Measurements from ENCODE around the gene WNT7A.

WNT7A gene

GRCh38 chr3:13836658-13837587, 42.9 kb downstream of the WNT7A start:
- no peak for TF ChIP-seq CTCF (IDR thresholded peaks at IDR 0.05; ENCODE audit: control insufficient read depth, insufficient read depth, low read depth, low read length, missing control alignments)
- H3K4me3 ChIP-seq (ENCODE audit: control insufficient read depth, low read depth, low read length): no peak overlapping the region

GRCh38 chr3:13835246-13835645, 44.6 kb downstream of the WNT7A start:
- no peak for TF ChIP-seq CTCF (IDR thresholded peaks at IDR 0.05; ENCODE audit: control insufficient read depth, insufficient read depth, low read depth, low read length, missing control alignments)
- no peak for DNase-seq (ENCODE audit: low read depth)

More at GRCh38 chr3:13836658-13837587, 42.9 kb downstream of the WNT7A start:
- no peak for DNase-seq (ENCODE audit: low read depth)

GRCh38 chr3:13834258-13835035, 45.4 kb downstream of the WNT7A start:
- TF ChIP-seq CTCF (IDR thresholded peaks at IDR 0.05; ENCODE audit: control insufficient read depth, insufficient read depth, low read depth, low read length, missing control alignments): no peak
- no peak for DNase-seq (ENCODE audit: low read depth)
- no peak overlapping the region for H3K4me3 ChIP-seq (ENCODE audit: control insufficient read depth, low read depth, low read length)

More at GRCh38 chr3:13835246-13835645, 44.6 kb downstream of the WNT7A start:
- H3K4me3 ChIP-seq (ENCODE audit: control insufficient read depth, low read depth, low read length): no peak overlapping the region

- no peak overlapping the region for H3K4me3 ChIP-seq (ENCODE audit: control insufficient read depth, low read depth, low read length)
- no peak for TF ChIP-seq CTCF (IDR thresholded peaks at IDR 0.05; ENCODE audit: control insufficient read depth, insufficient read depth, low read depth, low read length, missing control alignments)
- DNase-seq (ENCODE audit: low read depth): no peak
Measured at GRCh38 chr3:13833506-13834257, 46.2 kb downstream of the WNT7A start.

GRCh38 chr3:13832130-13832529, 47.7 kb downstream of the WNT7A start:
- no peak for TF ChIP-seq CTCF (IDR thresholded peaks at IDR 0.05; ENCODE audit: control insufficient read depth, insufficient read depth, low read depth, low read length, missing control alignments)
- H3K4me3 ChIP-seq (ENCODE audit: control insufficient read depth, low read depth, low read length): no peak overlapping the region
- DNase-seq (ENCODE audit: low read depth): no peak

- TF ChIP-seq CTCF (IDR thresholded peaks at IDR 0.05; ENCODE audit: control insufficient read depth, insufficient read depth, low read depth, low read length, missing control alignments): no peak
- DNase-seq (ENCODE audit: low read depth): no peak
Measured at GRCh38 chr3:13831386-13831996, 48.4 kb downstream of the WNT7A start.

More at GRCh38 chr3:13831386-13831996, 48.4 kb downstream of the WNT7A start:
- H3K4me3 ChIP-seq (ENCODE audit: control insufficient read depth, low read depth, low read length): no peak overlapping the region
